T-helper 17 cell (primary cell): ENCODE data around the gene MTCL3.

ENCODE experiments used
- ATAC-seq: fragments of 150-1000 bp; cut with Tn5 transposase; 2 replicates; pipeline ENCODE4 v1.10.0; 2021; ENCODE audit warnings: mild to moderate bottlenecking, moderate library complexity
- DNase-seq, 3 donors: peaks; one replicate each; pipeline versions ENCODE4 v3.0.0 to v3.0.0-alpha.2; 2020 to 2021
- H3K9me3 ChIP-seq: one replicate; pipeline ENCODE4 v1.7.0; 2013; ENCODE audit warnings: low read length, mild to moderate bottlenecking; ENCODE audit not compliant: control insufficient read depth, poor library complexity, severe bottlenecking
- H3K27ac Mint-ChIP-seq: one replicate; pipeline ENCODE4 v1.8.0; 2022; ENCODE audit warnings: mild to moderate bottlenecking, moderate library complexity, mixed read lengths
- H3K27me3 Mint-ChIP-seq: one replicate; pipeline ENCODE4 v1.8.0; 2022; ENCODE audit warnings: mixed read lengths
- H3K36me3 Mint-ChIP-seq: one replicate; pipeline ENCODE4 v1.8.0; 2022; ENCODE audit warnings: low read depth, mixed read lengths
- H3K4me1 Mint-ChIP-seq: one replicate; pipeline ENCODE4 v1.8.0; 2022; ENCODE audit warnings: mild to moderate bottlenecking, mixed read lengths
- H3K4me3 Mint-ChIP-seq: one replicate; pipeline ENCODE4 v1.8.0; 2022; ENCODE audit warnings: mild to moderate bottlenecking, moderate library complexity, mixed read lengths

Gene MTCL3

DNA sequence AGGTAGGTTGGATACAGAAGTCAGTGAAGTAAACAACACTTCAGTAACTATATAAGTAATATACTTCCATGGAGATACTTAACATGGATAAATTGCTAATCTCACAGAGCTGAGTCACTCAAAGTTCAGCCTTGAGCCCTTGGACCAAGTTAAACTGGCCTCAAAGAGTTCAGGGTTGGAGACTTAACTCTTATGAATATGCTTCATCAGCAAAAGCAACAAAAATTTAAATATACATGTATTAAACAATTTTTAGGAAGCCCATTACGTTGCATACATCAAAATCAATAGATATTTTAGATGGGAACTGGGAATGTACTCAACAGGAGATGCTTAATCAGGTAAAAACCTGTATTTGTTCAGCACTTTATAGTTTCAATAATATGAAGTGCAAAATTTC lies 12.2 kb downstream of the MTCL3 start:
- ATAC-seq (no peak), DNase-seq (no peak)
- no peaks in the 10 kb centered on the region for H3K9me3 ChIP-seq
- H3K27ac Mint-ChIP-seq, result no peak overlapping the region
- H3K4me3 Mint-ChIP-seq, result peak overlapping the region; percentile 7
- H3K4me1 Mint-ChIP-seq, result no peaks in the 10 kb centered on the region
- H3K36me3 Mint-ChIP-seq, result peaks cover 4% of the 10 kb centered on the region
- H3K27me3 Mint-ChIP-seq, result no peaks in the 10 kb centered on the region

DNA sequence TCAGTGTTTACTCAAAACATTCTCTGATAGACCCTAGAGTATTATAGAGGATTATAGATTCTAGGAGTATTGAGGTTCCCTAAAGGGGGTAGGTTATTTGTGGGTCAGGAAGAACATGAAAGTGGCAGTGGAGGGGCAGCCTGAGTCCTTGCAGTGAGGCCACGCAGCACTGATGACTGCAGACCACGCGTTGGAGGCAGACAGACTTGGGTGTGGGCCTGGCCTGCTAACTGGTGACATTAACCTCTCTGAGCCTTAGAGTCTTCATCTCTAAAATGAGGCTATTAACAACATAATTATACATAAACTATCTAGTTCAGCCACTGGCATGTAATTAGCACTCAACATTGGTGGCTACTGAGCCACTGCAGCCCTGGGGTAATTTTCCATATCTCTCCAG lies 16.1 kb downstream of the MTCL3 start:
- no peaks in the 10 kb centered on the region for H3K9me3 ChIP-seq
- no peaks in the 10 kb centered on the region for H3K27me3 Mint-ChIP-seq
- no peak overlapping the region for H3K27ac Mint-ChIP-seq
- ATAC-seq, result no peak
- H3K36me3 Mint-ChIP-seq, result no peaks in the 10 kb centered on the region
- H3K4me3 Mint-ChIP-seq, result no peak overlapping the region
- DNase-seq, result no peak
- H3K4me1 Mint-ChIP-seq, result peaks cover 4% of the 10 kb centered on the region

GRCh38 chr6:127497410-127497809 lies 21.7 kb downstream of the MTCL3 start:
- DNase-seq, result no peak
- no peaks in the 10 kb centered on the region for H3K9me3 ChIP-seq
- H3K4me3 Mint-ChIP-seq, result no peak overlapping the region

DNA sequence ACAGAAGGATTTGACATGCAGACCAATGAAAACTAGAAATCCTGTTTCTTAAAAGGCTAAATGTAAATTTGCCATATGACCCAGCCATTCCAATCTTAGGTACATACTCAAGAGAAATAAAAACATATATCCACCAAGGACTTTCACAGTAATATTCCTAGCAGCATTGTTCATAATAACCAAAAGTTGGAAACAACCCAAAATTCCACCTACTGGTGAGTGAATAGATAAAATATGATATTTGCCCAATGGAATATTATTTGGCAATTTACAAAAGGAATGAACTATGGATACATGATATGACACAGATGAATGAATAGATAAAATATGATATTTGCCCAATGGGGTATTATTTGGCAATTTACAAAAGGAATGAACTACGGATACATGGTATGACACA lies 22.7 kb downstream of the MTCL3 start:
- H3K36me3 Mint-ChIP-seq, result peaks cover 2% of the 10 kb centered on the region
- no peaks in the 10 kb centered on the region for H3K27me3 Mint-ChIP-seq
- peaks cover 7% of the 10 kb centered on the region for H3K4me1 Mint-ChIP-seq
- no peak overlapping the region for H3K4me3 Mint-ChIP-seq
- no peak overlapping the region for H3K27ac Mint-ChIP-seq
- no peaks in the 10 kb centered on the region for H3K9me3 ChIP-seq
- DNase-seq, result no peak
- no peak for ATAC-seq

More at GRCh38 chr6:127497410-127497809, 21.7 kb downstream of the MTCL3 start:
- Mint-ChIP-seq H3K27ac (no peak overlapping the region), H3K27me3 (no peaks in the 10 kb centered on the region), H3K36me3 (no peaks in the 10 kb centered on the region), H3K4me1 (peaks cover 7% of the 10 kb centered on the region)
- no peak for ATAC-seq

GRCh38 chr6:127494240-127494767 lies 24.8 kb downstream of the MTCL3 start:
- Mint-ChIP-seq H3K4me3 (no peak overlapping the region), H3K27me3 (no peaks in the 10 kb centered on the region), H3K27ac (no peak overlapping the region), H3K4me1 (peaks cover 12% of the 10 kb centered on the region), H3K36me3 (peaks cover 5% of the 10 kb centered on the region)
- ATAC-seq (no peak), DNase-seq (no peak)
- H3K9me3 ChIP-seq, result no peaks in the 10 kb centered on the region

- H3K27me3 Mint-ChIP-seq, result no peaks in the 10 kb centered on the region
- peaks cover 5% of the 10 kb centered on the region for H3K36me3 Mint-ChIP-seq
- no peaks in the 10 kb centered on the region for H3K9me3 ChIP-seq
- no peak overlapping the region for H3K4me3 Mint-ChIP-seq
- no peak overlapping the region for H3K27ac Mint-ChIP-seq
- DNase-seq (no peak), ATAC-seq (no peak)
- H3K4me1 Mint-ChIP-seq, result peaks cover 25% of the 10 kb centered on the region
Measured at GRCh38 chr6:127489248-127489647, 29.9 kb downstream of the MTCL3 start.

GRCh38 chr6:127486934-127487333 lies 32.2 kb downstream of the MTCL3 start:
- Mint-ChIP-seq H3K4me3 (no peak overlapping the region), H3K27me3 (no peaks in the 10 kb centered on the region), H3K36me3 (peaks cover 10% of the 10 kb centered on the region), H3K4me1 (peaks cover 37% of the 10 kb centered on the region), H3K27ac (no peak overlapping the region)
- DNase-seq (no peak), ATAC-seq (no peak)
- no peaks in the 10 kb centered on the region for H3K9me3 ChIP-seq

DNA sequence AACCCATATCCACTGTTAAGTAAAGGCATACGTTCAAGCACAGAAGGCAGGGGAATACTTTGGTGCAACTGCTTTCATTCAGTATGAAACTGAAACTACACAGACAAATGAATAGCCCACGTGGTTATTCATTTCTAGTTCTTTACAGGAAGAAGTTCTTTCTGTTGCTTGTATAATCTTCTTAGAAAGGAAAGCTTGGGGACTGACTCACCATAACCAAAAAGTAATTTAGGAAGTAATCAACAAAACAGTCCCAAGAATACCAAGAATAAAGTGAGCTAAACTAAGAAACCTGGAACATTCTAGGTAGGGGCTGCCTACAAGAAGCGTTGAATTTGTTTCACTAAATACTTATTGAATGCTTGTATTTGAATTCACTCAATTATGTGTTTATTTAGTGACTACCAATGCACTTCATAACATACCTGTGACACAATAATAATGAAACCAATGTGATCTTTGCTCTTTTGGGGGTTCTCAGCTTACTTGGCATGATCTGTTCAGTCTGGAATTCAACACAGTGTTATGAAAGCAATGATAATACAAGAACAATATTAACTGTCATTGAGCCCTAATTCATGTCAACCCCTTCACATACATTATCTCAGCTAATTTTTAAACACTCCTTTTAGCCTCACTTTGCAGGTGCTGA lies 34.8 kb downstream of the MTCL3 start:
- peak; percentile 85 for ATAC-seq
- peaks cover 8% of the 10 kb centered on the region for H3K36me3 Mint-ChIP-seq
- H3K27ac Mint-ChIP-seq, result peak overlapping the region; percentile 86
- DNase-seq, result no peak
- H3K9me3 ChIP-seq, result no peaks in the 10 kb centered on the region
- H3K4me3 Mint-ChIP-seq, result peak overlapping the region; percentile 87
- peaks cover 34% of the 10 kb centered on the region for H3K4me1 Mint-ChIP-seq
- no peaks in the 10 kb centered on the region for H3K27me3 Mint-ChIP-seq

DNA sequence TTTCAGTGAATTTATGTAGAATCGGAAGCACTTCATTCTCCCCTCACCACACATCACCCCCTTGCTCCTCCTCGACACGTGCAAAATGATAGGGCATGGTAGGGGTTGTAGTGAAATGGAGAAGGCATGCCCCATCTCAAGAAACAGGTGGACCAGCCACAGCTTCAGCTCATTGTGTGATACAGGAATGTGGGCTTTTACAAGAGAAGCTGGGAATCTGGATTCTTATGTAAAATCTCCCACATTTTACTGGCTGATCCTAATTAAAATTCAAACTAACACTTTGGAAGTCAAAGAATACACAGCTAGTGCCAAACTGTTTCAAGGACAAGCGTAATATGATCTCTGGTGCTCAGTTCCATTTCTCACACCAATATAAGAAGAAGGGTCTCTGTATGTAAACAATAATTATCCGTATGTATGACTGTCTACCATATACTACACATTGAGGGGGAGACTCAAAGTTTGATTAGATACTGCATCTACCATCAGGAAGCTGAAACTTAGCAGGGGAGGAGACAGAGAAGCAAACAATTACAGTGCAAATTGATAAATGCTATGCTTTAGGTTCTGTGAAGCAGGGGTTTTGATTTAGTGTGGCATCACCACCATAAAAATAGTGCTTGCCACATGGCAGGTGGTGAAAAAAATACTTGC lies 35.6 kb downstream of the MTCL3 start:
- H3K27ac Mint-ChIP-seq, result peak overlapping the region; percentile 86
- DNase-seq (no peak), ATAC-seq (peak; percentile 14)
- H3K9me3 ChIP-seq, result no peaks in the 10 kb centered on the region
- H3K36me3 Mint-ChIP-seq, result peaks cover 9% of the 10 kb centered on the region
- peaks cover 32% of the 10 kb centered on the region for H3K4me1 Mint-ChIP-seq
- H3K4me3 Mint-ChIP-seq, result peak overlapping the region; percentile 87
- H3K27me3 Mint-ChIP-seq, result no peaks in the 10 kb centered on the region

DNA sequence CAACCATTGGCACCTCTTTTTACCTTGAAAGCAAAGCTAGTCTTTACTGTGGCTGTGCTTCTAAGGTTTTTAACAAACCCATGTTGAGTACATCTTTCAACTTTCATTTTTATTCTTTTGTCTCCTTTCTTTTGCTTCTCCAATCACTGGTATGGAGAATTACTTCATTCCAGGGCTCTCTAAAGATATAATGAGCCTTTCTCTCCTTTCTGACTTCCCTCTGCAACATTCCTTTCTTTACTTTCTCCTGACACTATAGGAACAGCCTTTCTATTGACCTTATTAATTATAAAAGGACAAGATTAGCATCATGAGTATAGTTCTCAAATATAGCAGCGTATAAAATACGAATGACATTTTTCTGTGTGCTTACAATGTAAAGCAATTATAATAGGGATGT lies 36.8 kb downstream of the MTCL3 start:
- no peaks in the 10 kb centered on the region for H3K27me3 Mint-ChIP-seq
- H3K9me3 ChIP-seq, result no peaks in the 10 kb centered on the region
- H3K4me3 Mint-ChIP-seq, result no peak overlapping the region
- H3K4me1 Mint-ChIP-seq, result peaks cover 34% of the 10 kb centered on the region
- peaks cover 16% of the 10 kb centered on the region for H3K36me3 Mint-ChIP-seq
- DNase-seq (no peak), ATAC-seq (no peak)
- H3K27ac Mint-ChIP-seq, result no peak overlapping the region

GRCh38 chr6:127481628-127482027 lies 37.5 kb downstream of the MTCL3 start:
- Mint-ChIP-seq H3K36me3 (peaks cover 16% of the 10 kb centered on the region), H3K4me3 (no peak overlapping the region)

GRCh38 chr6:127481111-127481510 lies 38.0 kb downstream of the MTCL3 start:
- peaks cover 18% of the 10 kb centered on the region for H3K36me3 Mint-ChIP-seq
- no peaks in the 10 kb centered on the region for H3K9me3 ChIP-seq
- no peak for ATAC-seq
- peaks cover 34% of the 10 kb centered on the region for H3K4me1 Mint-ChIP-seq
- no peak overlapping the region for H3K27ac Mint-ChIP-seq
- DNase-seq, result no peak
- H3K4me3 Mint-ChIP-seq, result no peak overlapping the region
- H3K27me3 Mint-ChIP-seq, result no peaks in the 10 kb centered on the region

More at GRCh38 chr6:127481628-127482027, 37.5 kb downstream of the MTCL3 start:
- DNase-seq (no peak), ATAC-seq (no peak)
- H3K27ac Mint-ChIP-seq, result no peak overlapping the region
- H3K4me1 Mint-ChIP-seq, result peaks cover 34% of the 10 kb centered on the region
- H3K9me3 ChIP-seq, result no peaks in the 10 kb centered on the region
- no peaks in the 10 kb centered on the region for H3K27me3 Mint-ChIP-seq

DNA sequence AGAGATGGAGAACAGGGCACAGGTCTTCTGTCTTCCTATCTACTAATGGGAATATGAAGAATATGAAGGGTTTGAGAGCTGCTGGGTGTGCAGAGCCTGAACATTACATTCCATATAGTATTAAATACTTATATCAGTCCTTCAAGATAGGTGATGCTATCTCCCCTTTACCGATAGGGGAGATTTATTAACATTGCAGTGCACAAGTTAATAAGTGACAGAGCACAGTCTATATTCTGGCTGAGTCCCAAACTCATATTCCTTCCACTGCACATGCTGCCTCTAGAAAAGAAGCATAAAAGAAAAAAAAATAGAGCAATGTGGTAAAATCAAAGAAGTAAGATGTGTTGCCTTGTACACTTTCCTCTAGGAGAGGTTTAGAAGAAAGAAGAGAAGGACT lies 41.5 kb downstream of the MTCL3 start:
- DNase-seq (no peak), ATAC-seq (no peak)
- Mint-ChIP-seq H3K27me3 (no peaks in the 10 kb centered on the region), H3K27ac (no peak overlapping the region), H3K36me3 (peaks cover 23% of the 10 kb centered on the region), H3K4me3 (no peak overlapping the region), H3K4me1 (peaks cover 10% of the 10 kb centered on the region)
- H3K9me3 ChIP-seq, result no peaks in the 10 kb centered on the region

DNA sequence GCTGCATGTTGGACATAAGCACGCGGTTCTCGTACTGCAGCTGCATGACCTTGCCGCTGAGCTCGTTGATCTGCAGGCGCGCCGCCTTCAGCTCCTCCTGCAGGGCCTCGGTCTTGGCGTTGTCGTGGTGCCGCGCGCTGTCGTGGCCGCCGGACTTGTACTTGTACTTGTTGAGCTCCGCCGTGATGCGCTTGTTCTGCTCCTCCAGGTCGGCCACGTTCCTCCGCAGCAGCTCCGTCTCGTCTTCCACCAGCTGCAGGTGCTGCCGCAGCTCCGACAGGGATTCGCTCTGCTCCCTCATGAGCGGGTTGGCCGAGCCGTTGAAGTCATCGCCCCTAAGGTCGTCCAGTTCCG lies 43.3 kb downstream of the MTCL3 start:
- ATAC-seq, result no peak
- Mint-ChIP-seq H3K27me3 (no peaks in the 10 kb centered on the region), H3K4me1 (peaks cover 8% of the 10 kb centered on the region), H3K27ac (peak overlapping the region; percentile 65), H3K4me3 (peak overlapping the region; percentile 31), H3K36me3 (peaks cover 17% of the 10 kb centered on the region)
- peak in 1 of 3 donors; percentile 11 for DNase-seq
- H3K9me3 ChIP-seq, result no peaks in the 10 kb centered on the region
